Stimulated activated CD8-positive, alpha-beta memory T cell treated with anti-CD3 and anti-CD28 coated beads, Interleukin-4, amount 100 ng/mL, for 1 hour (primary cell): ENCODE data around the gene STEAP3.
"Not testable (repeated sequence)": the region's sequence is repeated elsewhere in the genome, so short reads cannot be mapped to it uniquely, and the experiment has no call there.

ENCODE experiments used
- DNase-seq, 2 donors: peaks; one replicate each; pipeline ENCODE4 v3.0.0-alpha.2; 2020; ENCODE audit warnings: low read depth in 2 of 2, low spot score in 1 of 2

The STEAP3 gene

DNA sequence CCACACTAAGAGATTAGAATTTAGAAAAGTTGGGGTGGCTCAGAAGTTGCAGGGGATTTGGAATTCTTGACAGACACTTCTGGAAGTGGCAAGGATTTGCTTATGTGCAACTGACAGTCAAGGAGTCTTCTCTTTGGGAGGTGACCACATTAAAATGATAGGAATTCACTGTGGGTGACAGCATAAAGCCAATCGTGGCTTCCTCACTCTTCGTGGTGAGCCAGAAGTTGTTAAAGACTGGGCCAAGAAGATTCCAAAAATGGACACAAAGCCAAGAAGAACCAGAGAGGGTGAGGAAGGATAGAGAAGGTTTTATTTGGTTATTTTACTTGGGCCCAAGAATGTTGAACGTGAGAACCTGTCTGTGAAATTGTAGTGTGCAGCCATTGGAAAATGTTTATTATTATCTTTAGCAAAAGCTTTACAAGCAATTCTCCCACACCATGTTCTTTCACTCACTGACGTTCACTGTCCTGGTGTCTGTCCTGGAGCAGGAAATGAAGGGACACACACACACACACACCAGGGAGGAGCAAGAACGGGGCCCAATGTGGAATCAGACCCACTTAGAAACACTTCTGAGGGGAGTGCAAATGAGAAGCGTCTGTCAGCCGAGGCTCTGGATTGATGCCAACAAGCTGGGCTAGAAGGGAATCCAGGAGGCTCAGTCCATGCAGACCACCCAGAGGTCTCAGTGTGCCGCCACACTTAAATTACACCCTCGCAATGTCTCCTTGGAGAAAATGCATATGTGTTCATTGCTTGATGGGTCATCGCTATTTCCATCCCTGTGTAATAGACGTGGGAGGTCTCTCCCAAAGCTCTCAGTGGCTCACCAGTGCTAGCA is 37.2 kb downstream of the STEAP3 start:
- no peak for DNase-seq

DNA sequence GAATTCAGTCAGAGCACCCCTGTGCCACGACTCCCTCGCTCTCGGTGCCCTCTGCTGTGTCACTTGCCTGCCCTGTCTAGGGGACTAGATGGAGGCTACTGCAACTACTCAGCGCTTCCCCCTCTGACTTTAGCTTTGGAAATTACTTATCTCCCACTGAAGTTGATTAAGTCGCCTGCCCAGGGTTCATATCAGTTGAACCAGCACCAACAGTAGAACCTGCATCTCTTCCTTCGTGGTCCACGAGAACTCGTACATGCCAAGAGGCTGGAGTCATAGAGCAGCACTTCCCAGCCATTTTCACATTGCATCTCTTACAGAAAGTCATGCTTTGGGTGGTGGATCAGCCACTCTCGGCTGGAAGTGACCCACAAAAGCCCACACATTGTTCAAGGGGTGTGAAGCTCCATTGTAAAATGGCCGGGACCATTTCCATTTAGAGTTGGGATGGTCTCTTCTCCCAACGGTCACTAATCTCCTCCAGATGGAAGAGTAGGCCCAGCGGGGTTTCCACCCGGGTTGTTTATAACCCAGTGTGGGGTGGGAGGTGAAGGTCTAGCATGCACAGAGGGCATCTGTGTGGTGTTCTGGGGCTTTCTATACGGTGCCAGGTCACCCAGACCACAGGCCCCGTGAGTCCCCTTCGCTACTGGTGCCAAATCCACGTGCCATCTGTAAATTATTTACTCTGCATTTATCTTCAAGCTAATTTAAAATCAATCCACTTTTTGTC is 38.0 kb downstream of the STEAP3 start:
- DNase-seq: no peak

DNA sequence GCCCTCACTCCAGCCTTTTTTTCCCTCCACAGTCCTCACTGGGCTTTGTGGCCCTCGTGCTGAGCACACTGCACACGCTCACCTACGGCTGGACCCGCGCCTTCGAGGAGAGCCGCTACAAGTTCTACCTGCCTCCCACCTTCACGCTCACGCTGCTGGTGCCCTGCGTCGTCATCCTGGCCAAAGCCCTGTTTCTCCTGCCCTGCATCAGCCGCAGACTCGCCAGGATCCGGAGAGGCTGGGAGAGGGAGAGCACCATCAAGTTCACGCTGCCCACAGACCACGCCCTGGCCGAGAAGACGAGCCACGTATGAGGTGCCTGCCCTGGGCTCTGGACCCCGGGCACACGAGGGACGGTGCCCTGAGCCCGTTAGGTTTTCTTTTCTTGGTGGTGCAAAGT is 39.4 kb downstream of the STEAP3 start:
- DNase-seq: no peak

DNA sequence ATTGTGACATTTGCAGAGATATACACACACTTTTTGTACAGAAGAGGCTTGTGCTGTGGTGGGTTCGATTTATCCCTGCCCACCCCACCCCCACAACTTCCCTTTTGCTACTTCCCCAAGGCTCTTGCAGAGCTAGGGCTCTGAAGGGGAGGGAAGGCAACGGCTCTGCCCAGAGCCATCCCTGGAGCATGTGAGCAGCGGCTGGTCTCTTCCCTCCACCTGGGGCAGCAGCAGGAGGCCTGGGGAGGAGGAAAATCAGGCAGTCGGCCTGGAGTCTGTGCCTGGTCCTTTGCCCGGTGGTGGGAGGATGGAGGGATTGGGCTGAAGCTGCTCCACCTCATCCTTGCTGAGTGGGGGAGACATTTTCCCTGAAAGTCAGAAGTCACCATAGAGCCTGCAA is 40.0 kb downstream of the STEAP3 start:
- DNase-seq: no peak

DNA sequence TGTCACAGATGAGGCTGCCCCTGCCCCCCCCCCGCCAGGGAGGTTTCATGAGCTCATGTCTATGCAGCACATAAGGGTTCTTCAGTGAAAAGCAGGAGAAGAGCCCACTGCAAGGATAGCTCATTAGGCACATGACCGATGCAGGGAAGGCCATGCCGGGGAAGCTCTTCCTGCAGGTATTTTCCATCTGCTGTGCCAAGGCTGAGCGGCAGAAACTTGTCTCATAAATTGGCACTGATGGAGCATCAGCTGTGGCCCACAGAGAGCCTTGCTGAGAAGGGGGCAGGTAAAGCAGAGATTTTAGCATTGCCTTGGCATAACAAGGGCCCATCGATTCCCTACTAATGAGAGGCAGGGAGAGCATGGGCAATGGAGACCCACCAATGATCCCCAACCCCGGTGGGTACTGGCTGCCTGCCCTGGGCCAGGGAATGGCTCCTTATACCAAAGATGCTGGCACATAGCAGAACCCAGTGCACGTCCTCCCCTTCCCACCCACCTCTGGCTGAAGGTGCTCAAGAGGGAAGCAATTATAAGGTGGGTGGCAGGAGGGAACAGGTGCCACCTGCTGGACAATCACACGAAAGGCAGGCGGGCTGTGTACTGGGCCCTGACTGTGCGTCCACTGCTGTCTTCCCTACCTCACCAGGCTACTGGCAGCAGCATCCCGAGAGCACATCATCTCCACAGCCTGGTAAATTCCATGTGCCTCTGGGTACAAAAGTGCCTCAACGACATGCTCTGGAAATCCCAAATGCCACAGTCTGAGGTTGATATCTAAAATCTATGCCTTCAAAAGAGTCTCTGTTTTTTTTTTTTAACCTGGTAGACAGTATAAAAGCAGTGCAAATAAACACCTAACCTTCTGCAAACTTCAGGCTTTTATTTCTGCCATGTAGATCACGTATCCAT is 41.4 kb downstream of the STEAP3 start:
- DNase-seq: no peak

DNA sequence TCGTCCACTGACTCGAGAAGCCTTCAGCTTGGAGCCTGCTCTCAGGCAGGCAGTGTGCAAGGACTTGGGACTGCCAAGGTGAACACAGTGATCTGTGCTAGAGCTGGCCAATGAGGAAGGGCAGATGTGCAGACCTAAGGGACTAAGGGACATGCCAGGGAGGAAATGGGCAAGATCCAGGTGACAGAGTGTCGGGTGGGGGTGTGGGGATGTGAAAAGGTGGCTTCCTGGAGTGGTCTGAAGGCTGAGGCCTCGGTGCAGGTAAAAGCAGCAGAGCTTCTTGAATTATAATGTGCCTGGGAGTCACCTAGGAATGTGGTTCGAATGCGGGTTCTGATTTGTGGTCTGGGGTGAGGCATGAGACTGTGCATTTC is 42.0 kb downstream of the STEAP3 start:
- no peak for DNase-seq

DNA sequence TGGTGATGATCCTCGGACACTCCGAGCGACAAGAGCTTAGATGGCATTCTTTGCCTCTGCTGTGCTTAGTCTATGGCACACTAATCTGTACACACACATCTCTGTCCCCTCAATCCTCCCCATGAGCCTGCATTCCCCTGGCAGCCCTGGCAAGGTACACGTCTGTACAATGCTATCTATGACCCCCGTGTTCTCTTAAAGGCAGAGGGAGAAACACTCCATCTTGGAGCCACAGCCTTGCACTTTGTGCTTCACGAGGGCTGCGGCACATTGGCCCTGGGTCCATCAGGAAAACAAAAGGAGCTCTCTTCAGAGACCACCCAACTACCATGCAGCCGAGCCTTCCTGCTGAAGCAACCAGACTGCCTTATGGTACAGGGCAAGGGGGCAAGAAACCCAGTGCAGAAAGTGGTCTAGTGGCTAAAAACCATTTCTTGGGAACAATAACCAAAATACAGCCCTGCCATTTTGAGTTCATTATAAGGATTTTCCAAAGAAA is 42.5 kb downstream of the STEAP3 start:
- no peak for DNase-seq

DNA sequence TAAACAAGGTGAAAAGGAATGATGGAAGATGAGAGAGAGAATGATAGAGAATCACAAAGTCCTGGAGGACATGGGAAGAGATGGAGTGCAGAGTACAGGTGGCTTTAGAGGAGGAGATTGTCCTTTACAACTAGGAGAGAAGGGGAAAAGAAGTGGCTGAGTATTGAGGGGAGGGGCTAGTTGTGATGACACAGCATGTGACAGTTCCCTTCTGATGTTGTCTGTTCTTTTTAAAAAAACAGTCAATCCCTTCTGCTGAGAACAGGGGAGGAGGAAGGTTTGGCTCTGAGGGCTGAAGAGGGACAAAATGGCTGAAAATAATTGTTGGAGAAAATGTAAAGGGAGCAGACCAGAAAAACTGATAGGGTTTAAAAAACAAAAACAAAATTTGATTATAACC is 44.0 kb downstream of the STEAP3 start:
- DNase-seq: no peak

DNA sequence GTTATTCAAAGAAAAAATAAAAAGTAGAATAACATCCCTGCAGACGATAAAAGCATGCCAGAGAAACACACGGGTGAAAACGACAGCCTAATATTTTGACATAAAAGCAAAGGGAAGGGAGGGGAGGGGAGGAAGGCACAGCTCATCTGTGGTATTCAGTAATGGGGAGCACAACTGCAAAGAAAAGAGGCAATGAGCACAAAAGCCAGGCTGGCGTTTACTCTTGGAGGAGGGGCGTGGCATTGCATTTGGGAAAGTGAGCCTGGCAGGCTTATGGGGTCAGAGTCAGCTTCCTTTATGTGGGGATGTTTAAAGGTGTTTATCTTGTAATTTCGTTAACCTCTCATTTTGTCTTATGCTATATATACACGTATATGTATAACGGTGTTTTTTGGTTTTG is 53.2 kb downstream of the STEAP3 start:
- no peak for DNase-seq

DNA sequence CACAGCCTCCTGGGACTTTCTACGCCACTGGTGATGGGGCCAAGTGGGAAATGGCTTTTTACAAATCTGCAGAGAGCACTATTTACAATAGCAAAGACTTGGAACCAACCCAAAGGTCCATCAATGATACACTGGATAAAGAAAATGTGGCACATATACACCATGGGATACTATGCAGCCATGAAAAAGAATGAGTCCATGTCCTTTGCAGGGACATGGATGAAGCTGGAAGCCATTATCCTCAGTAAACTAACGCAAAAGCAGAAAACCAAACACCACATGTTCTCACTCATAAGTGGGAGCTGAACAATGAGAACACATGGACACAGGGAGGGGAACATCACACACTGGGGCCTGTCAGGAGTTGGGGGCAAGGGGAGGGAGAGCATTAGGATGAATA is 54.8 kb downstream of the STEAP3 start:
- not testable (repeated sequence) for DNase-seq

DNA sequence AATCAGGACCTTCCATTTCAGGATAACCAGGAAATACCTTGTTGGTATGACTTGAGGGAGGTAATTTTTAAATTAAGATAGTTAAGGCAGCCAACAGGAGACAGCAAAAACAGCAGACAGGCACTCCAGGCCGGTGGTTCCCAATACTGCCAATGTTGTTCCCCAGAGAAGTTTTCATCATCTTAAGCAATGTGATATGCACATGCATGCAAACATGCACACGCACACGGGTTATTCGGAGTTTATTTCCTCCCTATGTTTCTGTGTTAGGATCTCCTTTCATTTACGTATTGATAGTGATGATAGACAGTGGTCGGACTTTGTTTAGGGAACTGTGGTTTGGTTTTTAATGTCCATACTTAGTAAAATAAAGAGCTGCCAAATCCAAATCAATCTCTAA is 55.3 kb downstream of the STEAP3 start:
- DNase-seq: no peak

DNA sequence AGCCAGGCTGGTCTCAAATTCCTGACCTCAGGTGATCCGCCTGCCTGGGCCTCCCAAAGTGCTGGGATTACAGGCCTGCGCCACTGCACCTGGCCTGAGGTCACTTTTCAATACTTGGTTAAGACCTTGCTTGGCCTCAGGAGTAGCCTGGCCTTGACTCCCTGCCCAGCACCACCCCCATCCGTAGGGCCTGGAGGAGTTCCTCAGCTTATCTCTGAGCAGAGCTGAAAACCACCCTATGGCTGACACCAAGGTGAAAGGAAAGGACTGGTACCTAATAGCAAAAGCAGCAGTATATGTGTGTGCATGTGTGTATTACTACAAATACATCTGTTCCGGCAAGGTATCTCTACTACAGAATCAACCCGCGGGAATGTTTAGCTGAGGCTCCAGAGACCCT is 56.0 kb downstream of the STEAP3 start:
- DNase-seq: no peak

DNA sequence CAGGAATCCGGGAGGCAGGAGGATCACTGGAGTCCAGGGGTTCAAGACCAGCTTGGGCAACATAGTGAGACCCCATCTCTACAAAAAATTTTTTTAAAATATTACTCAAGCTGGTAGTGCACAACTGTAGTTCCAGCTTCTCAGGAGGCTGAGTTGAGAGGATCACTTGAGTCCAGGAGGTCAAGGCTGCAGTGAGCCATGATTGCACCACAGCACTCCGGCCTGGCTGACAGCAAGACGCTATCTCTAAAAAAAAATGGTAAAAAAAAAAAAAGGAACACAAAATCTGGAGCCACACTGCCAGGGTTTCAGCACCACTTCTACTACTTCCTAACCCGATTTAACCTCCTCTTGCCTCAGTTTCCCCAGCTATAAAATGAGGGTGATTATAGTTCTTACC is 57.0 kb downstream of the STEAP3 start:
- no peak for DNase-seq

DNA sequence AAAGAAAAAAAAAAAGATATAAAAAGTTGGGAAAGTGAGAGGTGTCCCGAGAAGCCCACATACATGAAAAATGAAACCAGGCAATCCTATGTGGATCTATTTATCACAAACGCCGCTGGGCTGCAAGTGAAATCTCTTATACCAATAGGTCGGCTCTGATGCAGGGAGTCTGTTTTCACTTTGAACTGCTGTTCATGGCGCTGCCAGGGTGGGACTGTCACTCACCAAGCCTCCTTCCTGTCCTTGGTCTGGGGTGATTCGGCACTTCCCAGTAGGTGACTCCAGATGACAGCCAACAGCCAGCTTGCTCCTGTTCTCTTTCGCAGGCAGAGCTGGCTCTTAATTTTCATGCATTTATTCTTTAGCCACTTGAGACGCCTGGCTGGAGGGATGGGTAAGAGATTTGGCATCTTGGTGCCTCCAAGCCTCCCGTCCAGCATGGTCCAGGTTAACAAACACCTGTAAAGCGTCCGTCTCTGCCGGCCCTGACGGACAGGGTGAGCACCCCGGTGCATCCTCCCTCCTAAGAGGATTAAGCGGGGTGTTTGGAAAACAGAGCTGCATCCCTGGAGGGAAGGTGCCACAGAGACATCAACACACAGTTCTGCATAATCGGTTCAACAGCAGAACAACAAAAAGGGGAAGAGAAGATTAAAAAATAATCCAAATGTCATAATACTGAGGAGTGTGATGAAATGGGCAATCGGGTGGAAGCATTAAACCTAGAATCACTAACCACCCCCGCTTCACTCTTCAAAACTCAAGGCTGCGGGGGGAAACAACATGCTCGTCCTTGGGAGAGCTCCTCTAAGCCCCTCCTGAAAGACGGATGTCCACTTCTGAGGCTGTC is 58.7 kb downstream of the STEAP3 start:
- DNase-seq: no peak

DNA sequence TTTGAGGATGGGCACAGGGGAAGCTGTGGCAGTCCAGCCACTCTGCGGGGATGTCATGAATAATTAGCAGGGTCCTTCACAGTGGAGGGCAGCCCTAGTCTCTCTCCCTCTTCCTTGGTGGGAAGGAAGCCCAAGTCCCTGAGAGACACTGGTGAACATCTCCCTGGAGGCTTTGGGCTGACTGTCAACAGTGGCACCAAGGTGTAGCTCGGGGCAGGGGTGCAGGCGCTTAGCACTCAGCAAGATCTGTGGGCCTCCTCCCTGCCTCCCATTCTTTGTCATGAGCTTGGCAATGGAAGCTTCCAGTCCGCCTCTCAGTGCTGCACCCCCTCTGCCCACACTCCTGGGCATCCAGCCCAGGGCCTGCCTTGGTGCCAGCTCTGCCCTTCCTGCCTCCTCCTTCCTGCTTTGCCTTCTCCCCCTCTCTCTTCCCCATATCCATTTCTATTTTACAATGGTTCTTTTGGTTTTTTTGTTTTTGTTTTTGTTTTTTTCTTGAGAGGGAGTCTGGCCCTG is 59.4 kb downstream of the STEAP3 start:
- no peak for DNase-seq

DNA sequence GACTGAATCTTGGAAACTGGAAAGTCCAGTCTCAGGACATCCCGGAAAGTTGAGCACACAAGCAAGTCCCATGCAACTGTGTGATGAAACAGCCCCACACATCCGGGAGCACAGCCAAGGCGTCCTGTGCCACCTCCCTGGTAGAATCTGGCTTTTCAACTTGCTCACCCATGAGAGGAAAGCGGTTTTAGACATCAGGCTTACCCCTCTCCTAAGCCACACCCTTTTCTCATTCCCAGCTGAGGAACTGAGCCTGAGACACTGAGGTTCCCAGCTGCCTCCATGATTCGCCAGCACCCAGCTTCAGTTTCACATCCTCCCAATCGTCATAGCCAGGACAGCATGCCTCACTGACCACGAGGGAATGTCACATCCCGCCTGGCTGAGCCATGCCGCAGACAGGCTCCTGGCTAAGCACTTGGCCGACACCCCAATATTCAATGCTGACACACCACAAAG is 60.3 kb downstream of the STEAP3 start:
- no peak for DNase-seq

DNA sequence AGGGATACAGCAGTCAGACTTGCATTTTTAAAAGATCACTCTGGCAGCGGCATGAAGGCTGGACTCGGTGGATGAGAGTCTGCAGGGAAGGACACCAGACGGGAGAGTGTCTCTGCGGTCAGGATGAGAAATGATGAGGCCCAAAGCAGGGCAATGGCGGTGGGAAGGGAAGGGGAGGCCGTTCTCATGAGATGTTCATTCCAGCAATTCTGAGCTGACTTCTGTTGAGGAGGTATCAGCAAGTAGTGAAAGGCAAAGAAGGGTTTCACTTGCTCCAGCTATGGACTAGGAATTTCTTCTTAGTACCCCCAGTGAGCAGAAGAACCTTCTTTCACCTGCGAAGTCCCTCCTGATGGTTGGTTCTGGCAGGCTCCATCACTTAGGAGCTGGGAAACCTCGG is 63.0 kb downstream of the STEAP3 start:
- DNase-seq: no peak

DNA sequence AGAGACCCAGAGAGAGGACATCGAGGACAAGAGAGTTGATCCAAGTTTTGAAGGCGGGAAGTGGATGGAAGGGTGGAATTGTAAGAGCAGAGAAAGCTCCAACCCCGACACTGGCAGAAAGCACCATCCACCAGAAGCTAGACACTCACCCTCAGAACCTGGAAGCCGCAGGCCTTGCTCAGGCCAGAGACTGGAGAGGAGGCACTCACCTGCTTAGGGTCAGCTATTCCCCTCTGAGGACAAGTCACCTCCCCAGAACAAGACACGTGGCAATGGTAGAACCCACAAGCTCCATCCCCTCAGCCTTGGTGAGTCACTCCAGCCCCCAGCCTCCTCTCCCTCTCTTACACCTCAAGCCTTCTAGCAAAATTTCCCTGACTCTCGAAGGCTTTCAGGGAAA is 64.9 kb downstream of the STEAP3 start:
- DNase-seq: no peak

DNA sequence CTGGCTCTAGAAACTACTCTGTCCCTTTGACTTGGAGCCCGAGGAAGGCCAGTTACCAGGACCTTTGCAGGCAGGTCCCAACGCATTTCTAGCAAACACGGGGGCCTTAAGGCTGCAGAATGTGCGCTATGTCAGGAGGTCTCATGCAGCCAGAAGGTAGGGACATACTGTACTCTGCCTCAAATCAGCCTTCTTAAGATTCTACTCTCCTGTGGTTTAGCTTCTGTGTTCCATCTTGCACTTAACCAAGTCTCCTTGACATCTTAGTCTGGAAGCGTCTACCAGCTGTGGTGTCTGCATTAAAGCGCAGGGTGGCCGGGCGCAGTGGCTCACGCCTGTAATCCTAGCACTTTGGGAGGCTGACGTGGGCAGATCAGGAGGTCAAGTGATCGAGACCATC is 65.5 kb downstream of the STEAP3 start:
- DNase-seq: no peak

DNA sequence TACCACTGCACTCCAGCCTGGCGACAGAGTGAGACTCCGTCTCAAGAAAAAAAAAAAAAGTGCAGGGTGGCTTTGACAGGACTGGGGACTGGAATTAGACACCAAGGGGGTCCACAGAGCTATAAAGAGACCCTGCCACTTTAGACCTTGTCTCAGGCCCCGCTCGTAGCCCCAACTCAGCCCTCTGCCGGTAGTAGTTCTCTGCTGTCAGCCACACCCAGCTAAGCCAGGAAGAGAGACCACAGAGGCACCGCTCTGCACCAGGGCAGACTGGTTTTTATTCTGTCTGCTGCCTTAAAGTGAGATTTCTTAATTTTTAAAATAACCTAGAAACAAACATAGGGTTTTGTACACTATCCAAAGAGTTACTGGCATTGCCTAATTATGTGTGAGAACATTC is 66.0 kb downstream of the STEAP3 start:
- no peak for DNase-seq
